Dermis blood vessel endothelial cell (primary cell): ENCODE results near the gene MIPEP. TPM values are rescaled to one million over a fixed set of nuclear protein-coding genes. Genes with fewer than 3 reads are reported as not detected.
A peak's percentile ranks its signal among the peaks of the same experiment; 100 is the strongest.

ENCODE experiments used
- DNase-seq: peaks from one replicate; pipeline ENCODE4 v3.0.0; 2010
- total RNA-seq: library from RNA; depleted of rRNA; stranded (reverse); fragments of >200 nt; gene quantifications from 2 replicates; pipeline ENCODE4 v1.2.3, GENCODE V29; 2014

Gene MIPEP
- total RNA-seq, 1 donor from 2014 or later = 14.0 TPM

DNA sequence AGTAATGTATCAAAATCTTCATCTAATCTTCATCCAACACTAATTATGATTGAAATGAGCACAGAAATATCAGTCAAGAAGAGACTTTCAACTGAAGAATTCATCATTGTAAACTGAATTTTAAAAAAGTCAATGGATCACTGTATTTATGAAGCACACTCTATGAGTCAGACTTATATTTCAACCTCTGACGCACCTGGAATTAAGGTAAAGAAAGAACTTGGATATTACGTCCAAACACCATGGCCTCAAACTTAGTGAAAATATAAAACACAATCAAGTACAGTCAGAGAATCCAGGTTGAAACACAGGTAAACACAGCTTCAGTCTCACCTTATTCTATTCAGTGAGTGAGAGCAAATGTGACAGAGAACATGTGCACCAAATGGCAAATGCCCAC is 39.5 kb downstream of the MIPEP start:
- DNase-seq = no peak

DNA sequence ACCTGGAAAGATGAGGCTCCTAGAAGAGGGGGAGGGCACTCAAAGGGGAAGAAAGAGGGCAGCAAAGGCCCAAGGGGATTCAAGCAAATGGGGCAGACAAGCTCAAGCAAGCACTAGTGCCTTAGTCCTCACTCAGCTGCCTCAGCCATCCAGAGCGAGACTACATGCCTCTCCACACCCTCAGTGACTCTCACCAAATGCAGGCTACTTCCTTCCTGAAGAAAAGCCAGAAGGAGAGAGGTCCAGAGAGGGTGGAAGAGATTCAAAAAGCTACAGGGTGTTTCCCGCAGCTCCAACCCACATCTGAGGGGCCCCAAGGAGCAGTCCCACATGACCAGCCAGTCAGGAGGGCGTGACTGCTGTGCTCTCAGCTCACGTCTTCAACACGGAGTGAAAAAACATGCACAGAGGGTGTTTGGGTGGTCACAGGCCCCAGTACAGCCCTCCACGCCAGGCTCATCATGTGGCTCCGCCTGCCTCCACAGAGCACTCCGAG is 40.5 kb downstream of the MIPEP start:
- no peak for DNase-seq

DNA sequence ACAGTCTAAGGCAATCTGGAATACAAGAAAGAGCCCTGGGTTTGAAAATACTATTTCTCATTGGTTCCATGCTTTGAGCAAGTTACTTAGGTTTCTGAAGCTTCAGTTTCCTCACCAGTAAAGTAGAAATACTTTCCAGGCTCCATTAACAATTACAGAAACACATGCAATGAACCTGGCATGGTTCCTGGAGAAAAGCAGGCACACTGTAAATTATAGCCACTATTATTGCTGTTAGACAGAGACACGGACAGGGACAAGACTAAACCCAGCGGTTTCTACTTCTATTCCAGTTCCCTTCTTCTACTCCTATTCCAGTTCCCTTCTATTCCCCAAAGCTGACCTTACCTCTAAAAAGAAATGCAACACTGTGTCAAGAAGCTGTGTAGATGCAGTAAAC is 41.2 kb downstream of the MIPEP start:
- no peak for DNase-seq

DNA sequence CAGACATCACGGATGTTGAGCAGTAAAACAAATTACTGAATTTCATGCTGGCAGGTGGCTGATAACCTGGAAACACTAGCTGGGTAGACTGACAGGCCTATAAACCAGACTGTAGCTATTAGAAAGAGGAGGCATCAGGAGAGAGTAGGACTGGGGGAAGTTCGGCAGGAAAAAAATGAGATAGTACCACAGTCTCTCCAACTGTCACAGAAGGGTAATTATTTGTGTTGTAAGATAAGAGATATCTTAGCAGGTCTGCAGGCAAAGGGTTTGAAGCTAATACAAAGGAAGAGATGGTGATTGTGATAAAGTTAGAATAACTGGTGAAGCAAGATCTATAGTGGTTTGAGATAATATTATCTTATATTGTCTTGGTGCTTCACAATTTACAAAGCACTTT is 41.7 kb downstream of the MIPEP start:
- DNase-seq = no peak

DNA sequence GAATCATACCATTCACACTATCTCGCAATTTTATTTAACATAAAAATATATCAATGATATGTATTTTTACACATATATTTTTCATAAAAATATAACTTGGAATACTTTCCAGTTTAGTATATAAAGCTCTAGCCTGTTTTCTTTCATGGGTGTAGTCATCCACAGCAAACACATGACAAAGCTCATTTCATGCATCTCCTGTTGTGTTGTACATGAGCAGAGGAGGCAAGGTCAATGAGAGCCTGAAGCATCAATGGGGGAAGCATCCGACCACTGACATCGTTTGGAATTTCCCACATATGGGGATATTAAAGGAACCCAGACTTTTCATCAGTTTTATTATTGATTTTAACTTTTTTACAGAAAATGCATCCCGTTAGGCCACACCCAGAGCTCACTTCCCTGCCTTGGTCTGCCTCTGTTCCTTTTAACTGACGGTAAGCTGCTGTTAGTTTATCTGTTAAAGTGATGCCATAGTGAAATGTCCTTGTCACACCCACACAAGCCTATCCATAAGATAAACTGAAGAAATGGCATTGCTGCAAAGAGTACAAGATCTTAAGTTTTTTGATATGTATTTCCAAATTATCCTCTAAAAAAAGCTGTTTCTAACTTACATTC is 44.0 kb downstream of the MIPEP start:
- no peak for DNase-seq

DNA sequence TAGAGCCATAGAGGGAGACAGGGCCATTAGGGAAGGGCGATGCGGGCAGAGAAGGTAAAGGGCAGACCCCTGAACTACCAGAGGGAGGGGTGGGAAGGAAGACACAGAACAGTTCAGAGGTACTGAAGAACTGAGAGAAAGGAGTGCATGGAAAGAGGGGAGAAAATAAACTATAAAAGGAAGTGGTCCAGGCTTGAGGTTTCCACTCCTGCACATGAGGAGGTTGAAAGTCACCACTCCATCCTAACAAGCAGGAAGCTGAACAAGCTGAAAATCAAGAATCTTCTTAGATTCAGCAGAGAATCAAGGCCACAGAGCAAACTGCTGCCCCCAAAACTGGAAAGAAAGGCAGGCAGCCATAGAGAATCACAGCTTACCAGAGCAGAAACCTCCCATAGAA is 45.1 kb downstream of the MIPEP start:
- no peak for DNase-seq

DNA sequence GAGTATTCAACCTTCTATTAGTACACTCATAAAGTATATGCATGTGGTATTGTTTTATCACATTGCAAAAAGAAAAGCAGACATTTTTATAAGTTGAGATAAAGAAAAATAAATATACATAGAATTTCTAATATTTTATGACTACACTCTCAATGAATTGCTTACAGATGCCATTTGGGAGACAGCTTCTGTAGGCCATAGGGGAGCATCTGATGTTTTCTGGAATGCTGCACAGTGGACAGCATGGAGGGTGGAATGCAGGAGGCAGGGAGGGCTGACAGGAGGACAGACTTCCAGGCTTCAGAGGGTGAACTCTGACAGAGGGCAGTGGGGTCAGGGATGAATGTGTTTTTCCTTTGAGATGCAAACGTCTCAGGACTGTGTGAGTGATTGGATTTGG is 45.8 kb downstream of the MIPEP start:
- no peak for DNase-seq

DNA sequence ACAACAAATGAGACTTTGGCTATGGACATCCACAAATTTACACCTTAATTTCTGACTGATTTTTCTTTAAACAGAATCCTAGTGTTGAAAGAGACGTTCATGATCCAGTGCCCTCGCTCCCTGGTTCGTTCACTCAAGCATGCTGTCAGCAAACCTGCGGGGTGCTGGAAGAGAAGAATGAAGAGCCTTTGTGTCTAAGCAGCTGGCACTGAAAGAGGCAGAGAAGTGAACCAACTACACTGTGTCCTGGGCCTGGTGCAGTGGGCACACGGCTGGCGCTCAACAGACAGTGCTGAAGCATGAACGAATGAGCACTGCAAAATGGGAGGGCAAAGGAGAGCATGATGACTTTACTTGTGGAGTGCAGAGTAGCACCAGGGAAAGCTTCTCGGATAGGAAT is 46.8 kb downstream of the MIPEP start:
- DNase-seq = no peak

DNA sequence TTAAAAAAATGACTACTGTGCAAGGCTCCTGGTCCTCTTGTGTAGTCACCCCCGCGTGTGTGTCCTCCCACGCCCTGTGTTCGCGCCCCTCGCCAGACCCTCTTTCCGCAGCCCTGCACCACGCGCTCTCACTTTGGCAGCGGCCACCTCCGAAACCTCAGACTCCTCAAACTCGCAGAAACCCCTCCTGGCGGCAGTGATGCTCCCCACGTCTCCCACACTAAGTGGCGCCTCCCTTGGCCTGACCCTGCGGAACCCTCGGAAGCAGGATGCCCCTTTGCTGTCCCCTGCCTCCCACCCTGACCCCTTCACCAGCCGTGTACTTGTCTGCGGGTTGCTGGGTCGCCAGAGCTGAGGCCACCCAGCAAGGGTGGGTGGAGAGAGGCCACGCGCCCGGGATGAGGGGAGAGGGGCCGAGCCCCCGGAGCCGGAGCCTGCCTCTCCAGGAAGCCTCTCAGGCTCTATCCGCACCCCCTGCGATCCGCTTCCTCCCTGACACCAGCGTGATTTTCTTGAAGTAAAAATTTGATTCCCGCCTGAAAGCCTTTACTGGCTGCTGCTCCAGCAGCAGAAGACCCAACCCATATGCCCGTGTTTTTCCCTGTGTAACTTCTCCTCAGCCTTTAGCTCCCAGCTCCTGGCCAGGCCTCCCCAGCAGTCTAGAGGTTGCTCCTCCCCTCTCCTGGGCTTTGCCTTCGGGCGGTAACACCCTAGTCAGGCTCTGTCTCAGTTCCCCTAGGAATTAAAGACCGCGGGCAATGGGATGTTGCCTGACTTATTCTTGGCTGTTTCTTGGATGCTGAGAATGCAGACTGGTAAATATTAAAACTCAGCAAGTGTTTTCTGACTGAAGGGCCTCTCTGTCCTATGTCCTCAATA is 55.2 kb downstream of the MIPEP start:
- DNase-seq = no peak

DNA sequence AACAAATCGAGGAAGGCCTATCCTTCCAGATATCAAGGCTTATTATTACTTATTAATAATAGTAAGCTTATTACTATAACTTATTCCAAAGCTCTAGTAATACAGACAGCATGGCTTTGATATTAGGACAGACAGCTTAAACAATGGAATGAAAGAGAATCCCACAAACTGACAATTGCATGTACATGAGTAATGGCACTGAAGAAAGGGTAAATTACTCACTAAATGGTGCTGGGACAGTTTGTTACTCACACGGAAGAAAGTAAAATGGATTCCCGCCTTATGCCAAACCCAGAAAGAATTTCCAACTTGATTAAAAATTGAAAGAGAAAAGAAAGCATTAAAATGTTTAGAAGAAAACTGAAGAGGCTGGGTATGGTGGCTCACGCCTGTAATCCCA is 60.3 kb downstream of the MIPEP start:
- DNase-seq = peak; percentile 9

DNA sequence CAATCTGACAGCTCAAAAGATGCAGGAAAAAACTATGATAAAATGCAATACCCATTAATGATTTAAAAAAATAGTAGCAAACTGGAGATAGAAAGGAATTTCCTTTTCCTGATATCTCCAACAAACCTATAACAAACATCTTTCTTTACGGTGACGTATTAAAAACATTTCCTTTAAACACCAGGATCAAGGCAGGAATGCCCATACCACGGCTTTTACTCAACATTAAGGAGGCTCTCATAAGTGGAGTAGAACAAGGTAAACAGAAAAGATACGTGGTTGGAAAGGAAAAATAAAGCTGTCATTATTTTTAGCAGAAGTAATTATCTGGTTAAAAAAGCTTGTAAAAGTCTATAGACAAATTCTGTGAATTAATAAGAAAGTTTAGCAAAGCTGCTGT is 61.1 kb downstream of the MIPEP start:
- peak; percentile 9 for DNase-seq

DNA sequence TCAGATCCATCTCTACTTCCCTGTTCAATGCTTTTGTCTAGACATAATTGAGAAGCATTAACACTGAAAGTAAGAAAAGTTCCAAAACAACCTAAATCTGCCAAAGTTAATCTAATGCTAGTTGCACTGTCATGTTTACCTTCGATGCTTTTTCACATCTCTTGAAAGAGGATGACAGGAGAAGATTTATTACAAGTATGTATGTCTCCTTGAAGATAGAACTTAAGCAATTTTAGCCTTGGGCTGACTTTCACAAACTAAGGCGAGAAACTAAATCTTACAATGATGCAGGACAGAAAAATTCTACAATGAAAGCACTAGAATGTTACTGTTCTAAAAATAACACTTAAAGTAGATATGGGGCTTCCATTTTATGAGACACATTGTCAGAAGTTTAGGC is 64.0 kb downstream of the MIPEP start:
- no peak for DNase-seq

DNA sequence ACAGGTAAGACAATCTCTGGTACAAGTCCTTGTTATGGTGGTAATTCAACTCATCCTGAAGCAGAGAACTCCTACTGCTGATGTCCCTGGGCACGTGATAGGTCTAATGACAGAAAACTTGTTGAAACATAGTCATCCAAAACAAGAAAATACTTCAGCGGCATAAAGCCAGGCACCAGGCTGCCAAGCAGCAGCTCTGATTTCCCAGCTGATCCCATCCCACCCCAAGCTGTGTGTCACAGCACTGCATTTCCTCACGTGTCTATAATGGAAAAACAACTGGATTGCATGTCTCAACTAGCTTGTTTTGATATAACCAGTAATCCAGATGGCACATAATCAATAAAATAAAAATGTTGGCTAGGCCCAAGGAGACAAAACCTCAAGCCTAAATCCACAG is 64.8 kb downstream of the MIPEP start:
- DNase-seq = no peak

DNA sequence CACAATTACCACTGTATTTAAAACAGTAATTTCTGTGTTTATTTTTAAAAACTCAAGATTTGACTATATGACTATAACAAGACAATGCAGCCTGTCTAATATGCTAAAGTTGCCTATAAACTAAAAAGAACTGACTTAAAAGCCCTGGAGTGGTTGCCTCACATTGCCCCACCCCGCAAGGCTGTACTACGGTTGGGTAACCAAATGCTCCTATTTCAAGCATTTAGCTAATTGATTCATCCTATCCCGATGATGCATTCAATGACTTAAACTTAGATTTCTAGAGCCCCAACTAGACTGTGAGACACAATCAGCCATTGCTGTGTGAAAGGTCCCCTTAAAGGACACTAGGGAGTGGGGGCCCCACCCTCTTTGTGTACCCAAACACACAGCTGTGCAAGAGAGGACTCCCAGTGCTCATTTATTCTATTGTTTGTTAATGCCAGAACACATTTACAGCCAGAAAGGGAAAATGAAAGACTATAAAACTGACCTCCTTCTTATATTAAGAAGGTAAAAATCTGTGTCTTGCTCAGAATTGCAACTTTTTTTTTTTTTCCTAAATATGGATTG is 66.9 kb downstream of the MIPEP start:
- no peak for DNase-seq

DNA sequence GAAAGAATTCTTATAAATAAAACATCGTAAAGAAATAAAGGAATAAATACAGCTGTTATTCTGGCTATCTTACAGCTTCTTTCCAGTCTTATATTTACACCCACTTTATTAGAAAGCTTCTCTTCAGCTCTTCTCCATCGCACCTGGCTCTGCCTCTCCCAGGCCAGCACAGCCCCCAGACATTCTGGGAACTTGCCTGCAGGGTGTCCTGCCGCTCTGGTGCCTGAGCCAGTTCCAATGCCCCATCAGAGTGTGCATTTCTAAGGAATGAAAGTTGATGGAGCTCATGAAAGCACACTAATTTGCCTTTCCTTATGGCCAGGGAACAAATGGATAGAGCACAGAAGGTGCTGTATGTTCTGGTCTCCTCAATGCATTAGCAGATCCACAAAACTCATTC is 68.7 kb downstream of the MIPEP start:
- no peak for DNase-seq

DNA sequence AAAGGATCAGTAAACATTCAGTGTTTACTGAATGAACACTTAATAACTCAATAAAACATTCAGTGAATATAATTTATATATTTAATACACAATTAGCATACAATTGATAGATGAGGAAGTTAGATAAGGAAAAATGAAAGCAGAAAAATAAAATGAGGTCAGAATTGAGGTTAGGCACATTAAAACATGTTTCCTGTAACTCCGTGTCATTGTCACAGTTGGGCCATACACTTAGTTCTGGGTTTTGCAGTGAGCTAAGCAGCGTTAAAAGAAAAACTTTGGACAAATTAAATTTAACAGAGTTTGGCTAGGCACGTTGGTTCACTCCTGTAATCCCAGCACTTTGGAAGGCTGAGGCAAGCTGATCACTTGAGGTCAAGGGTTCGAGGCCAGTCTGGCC is 71.4 kb downstream of the MIPEP start:
- no peak for DNase-seq

DNA sequence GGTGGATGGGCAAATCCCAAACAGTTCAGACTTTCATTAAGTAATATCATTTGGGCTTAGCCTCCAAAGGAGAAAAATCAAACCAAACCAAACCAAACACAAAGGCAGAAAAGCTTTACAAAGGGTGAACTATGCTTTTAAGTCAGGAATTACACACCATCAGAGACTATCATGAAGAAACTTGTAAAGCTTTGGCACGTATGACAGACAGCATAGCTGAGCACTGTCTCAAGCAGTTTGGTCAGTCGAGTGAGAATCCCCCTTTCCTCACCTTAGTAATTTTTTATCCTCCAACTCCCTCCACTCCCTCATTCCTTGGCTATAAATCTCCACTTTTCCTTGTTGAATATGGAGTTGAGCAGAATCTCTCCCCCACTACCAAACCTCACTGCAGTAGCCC is 72.1 kb downstream of the MIPEP start:
- DNase-seq = no peak

DNA sequence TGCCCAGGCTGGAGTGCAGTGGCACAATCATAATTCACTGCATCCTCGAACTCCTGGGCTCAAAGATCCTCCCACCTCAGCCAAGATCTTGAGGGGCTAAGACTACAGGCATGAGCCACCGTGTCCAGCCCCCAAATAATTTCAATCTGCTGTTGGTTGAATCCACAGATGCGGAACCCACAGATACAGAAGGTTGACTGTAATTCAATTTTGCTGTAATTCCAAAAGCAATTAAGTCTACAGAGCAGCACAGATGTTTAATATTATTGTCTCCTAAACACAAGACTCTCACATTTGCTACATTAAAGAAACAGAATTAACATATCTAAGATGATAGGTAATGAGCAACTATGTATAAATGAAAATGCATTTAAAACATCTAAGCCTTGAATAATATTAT is 75.6 kb downstream of the MIPEP start:
- DNase-seq = no peak

DNA sequence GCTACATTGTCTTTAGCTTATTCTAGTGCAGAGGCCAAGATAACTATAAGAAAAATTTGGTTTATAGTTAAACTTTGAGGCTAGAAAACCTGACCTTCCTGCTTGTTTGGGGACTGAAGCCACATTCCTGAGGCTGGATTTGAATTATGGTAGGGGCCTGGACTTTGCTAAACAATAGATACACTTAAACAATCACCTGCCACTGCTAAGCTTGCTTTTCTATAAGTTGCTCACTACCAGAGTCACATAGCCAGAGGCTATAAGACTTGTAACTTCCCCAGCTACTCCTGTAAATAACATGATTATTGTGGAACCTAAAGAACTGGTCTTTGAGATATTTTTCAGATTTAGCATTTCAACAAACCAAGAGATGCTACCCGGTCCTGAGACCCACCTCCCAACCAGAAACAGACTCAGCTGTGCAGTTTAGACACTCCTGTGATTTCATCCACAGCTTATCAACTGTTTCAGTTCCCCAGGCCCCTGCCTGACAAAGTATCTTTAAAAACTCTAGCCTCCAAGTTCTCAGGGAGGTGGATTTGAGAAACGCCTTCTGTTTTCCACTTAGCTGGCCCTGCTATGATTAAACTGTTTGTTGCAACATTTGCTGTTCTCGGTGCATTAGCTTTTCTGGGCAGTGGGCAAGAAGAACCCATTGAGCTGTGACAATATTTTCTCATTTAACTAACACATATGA is 77.7 kb downstream of the MIPEP start:
- no peak for DNase-seq

DNA sequence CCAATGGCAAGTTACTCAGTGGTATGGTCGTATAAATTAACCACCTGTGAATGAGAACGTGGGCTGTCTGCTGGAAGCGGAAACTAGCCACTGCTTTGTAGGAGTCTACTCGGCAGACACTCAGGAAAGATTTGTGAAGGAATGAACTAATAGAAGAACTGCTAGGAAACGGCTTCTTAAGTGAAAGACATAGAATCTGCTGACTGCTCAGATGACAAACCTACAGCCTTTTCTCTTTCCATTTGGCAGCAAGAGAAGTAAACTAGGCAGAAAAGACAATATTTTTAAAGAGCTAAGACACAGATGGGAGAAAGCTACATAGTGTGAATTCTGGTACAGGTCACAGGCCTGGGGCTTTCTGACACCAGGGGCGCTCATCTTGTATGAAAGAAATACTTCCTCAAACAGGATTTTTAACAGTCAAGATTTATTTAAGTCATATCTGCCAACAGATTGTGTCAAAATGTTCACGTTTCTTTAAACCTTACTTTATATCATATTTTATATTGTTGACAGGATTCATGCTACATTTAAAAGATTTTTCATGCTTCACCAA is 78.4 kb downstream of the MIPEP start:
- no peak for DNase-seq

DNA sequence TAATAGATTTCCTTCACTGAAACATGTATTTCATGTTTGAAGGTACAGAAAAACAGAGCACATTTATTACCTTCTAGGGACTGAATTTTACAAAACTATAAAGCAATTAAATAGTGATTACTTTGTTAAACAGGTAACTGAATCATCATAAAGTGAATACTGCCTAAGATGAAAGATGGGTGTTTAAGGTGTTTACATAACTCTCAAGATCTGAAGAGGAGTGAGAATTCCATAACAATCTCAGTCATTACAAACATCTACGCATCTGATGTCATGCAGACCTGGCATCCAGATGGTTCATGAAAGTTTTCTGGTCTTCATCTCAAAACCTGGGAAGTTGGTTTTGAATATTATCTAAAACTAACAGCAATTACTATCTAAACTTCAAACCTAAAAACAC is 80.4 kb downstream of the MIPEP start:
- no peak for DNase-seq

DNA sequence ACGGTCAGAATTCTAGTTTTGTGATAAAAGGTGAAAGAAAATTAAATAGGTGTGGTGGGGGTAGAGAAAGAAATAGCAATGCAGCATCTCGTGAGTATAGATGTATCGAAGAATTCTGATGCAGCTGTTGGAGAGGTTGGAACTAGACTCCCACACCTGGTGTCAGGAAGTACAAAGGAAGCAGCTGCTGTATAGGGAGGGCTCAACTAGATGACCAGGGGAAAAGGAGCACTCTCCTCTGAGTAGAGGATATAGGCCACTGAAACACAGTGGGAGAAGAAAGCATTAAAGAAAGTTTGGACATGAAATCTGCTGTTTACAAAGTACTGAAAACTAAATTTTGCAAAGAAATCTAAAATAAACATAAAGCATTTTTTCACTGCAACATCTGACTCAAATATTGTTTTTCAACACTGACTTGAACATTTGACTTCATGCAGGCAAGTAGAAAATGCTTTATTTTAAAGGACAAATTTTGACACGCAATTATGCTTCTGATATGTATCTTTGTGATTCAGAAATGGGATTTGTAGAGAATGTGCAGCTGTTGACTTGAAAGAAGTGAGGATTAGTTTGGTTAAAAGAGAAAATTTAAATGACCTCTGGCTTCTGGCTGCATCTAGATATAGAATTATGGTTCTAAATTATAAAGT is 82.2 kb downstream of the MIPEP start:
- DNase-seq = peak; percentile 33

DNA sequence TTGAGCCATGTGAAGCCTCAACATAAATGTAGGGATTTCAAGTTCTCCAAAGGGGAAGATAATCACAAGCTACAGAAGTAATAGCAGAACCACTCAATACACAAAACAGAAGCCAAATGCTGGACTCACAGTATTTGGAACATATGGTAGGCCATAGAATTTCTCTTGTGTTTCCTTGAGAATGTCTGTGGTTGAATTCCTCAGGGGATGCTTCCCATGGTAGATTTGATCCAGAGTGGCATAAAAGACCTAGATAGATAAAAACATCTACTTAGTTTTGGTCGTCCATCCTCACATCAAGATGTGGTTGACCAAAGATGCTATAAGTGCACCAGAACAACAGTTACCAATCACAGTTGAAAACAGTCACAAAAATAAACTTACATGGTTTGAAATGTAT is 83.4 kb downstream of the MIPEP start:
- no peak for DNase-seq
